GM18519 (cell line): ENCODE results near the gene AGAP1.

Source experiments
- ATAC-seq: cut with Tn5 transposase; IDR thresholded peaks from one replicate; pipeline ENCODE4 v1.9.1; 2021; ENCODE audit warnings: mild to moderate bottlenecking, moderate library complexity; ENCODE audit not compliant: unreplicated experiment, low FRiP score

Gene AGAP1

DNA sequence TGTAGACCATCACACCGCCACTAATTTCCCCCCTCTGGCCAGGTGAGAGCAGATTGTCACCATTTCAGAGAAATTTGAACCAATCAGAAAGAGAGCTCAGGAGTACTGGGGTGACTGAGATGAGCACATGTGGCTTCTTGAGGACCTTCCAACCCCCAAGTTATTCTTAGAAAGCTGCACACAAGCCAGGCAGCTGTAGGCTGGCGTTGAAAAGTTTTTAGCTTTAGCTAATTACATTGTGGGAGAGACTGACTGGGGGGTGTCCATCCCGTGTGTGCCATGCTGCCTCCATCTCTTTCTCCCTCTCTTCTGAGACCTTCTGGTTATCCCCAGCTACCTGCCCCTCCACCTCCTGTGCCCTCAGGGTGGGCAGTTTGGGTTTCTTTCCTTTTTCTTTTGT lies 154.0 kb downstream of the AGAP1 start:
- no peak for ATAC-seq

DNA sequence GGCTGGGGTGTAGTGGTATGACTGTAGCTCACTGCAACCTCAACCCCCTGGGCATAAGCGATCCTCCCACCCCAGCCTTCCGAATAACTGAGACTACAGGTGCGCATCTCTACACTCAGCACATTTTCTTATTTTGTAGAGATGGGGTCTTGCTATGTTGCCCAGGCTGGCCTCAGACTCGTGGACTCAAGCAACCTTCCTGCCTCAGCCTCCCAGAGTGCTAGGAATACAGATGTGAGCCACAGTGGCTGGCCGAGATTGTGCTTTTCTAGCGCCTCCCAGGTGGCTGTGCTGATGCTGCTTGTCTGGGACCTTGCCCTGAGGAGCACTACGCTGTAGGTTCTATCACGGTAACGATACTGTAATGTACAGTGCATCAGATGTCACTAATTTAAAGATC lies 155.6 kb downstream of the AGAP1 start:
- ATAC-seq, result no peak

DNA sequence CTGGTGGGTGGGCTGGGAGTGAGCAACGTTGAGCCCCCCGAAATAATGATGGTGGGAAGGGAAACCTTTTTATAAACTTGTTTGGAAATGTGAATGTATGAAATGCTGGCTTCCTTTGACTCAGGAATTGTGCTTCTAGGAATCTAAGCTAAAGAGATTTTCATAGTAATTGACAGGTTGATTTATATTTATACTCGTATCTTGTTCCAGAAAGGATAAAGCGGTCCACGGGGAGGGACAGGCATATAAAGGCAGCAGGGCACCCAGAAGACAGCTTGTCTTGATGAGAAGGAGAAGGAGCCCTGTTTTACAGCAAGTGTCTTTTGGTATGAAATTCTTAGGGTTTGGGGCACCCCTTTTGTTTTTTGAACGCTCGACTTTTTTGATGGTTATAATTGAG lies 157.8 kb downstream of the AGAP1 start:
- ATAC-seq, result no peak

DNA sequence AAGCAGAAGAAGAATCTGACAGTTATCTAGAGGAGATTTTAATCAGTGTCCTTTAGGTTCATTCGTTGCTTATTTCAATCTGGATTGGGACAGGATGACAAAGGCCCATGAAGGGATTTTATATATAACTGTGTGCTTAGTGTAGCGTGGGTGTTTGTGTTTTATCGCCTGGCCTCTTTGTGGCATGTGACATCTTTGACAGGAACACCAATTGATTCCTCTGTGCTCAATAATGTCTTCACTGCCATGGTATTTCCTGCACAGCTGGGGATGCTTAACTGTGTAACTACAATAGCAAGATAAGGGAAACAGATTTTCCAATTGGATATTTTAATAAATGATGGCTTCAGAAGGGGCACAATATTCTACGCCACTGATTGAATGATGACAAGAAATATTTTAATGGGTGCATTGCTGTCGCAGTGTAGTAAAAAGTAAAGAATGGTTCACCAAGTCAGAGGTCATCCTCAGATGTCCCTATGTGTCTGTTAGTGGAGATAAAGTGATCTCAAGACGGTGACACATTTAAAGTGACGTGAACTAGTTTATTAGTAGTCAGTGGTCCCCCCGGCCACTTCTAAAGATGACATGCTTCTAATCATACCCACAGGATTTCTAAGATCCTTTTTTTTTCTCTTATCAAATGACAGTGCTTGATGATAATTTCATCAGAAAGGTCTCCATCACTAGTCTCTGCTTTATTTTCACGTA lies 160.4 kb downstream of the AGAP1 start:
- no peak for ATAC-seq

DNA sequence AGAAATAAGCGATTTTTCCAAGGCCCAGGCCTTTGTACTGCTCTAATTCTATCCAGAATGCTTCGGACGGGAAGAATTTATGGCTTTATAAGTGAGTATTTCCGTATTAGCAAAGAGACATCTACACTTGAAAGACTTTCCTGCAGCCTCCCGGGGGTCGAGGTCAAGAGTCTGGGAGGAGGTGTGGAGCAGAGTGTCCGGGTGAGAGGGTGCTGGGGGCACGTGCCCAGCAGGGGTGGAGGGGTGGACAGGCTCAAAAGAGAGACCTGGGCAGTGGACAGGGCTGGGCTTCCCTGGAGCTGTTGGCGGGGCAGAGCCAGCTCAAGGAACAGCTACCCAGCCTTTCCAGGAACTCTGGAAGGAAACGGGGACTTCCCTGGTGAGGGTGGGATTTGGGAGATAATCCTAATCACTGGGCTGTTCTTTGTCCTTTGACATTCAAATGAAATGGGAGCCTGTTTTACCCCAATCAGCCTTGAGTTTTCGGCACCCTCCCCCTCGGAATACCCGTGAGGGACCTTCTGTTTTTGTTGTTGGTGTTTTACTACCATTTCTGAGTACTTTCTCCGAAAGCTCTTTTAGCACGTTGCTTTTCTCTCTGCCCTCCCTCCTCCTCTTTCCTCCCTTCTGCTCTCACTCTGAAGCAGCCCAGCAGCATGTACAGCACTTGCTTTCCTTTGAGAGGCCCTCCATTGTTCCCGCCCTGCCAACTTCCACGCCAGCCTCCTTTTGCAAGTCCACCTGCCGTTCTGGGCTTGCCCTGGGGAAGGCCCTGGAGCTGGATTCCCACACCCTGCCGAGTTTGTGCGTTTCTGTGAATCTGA lies 164.7 kb downstream of the AGAP1 start:
- ATAC-seq, result no peak

DNA sequence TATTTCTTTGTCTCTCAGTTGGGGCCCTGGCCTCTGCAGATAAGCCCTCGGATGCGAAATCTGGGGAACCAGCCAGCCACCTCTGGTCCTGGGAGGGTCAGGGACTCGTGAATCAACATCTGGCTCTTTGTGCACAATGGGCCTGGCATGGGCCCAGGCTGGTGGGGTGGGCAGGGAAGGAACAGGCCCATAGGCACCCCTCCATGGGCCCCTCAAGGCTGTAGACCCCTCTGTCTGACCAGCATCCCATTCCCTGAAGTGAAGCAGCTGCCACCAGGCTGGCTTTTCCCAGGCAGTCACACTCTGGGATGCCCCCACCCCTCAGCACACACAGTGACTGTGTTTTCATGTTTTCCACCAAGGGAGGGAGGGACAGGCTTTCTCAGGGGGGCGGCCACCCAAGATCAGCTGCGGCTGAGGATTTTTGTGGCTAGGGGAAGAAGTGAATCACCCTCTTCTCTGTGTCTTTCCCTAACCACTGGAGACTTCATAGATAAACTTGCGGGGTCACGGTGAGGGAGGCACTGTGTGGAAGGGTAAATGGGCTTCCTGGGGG lies 166.0 kb downstream of the AGAP1 start:
- no peak for ATAC-seq

DNA sequence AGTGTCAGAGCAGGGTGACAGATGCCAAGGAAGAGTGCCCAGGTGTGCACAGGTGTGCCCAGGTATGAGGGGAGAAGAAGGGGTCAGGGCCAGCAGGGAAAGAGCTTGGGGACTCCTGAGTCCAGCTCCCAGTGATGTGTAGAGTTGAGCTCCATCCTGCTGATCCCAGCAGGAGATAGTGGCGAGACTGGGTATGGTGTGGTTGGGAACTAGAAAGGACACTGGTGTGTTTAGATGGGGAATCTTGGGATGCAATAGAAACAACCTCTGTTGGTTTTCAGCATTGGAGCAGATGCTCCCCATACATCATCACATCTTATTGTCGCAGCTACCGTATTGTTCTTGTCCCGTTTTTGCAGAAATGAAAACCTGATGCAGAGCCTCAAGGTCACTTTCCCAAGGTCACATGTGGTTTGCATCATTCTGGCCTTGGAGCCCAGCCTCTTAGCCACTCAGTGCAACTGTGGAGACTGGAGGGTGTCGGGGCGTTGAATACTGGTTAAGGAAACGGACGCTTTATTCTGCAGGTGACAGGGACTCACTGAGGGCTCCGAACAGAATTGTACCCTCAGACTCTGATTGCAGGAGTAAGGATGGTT lies 166.7 kb downstream of the AGAP1 start:
- no peak for ATAC-seq

DNA sequence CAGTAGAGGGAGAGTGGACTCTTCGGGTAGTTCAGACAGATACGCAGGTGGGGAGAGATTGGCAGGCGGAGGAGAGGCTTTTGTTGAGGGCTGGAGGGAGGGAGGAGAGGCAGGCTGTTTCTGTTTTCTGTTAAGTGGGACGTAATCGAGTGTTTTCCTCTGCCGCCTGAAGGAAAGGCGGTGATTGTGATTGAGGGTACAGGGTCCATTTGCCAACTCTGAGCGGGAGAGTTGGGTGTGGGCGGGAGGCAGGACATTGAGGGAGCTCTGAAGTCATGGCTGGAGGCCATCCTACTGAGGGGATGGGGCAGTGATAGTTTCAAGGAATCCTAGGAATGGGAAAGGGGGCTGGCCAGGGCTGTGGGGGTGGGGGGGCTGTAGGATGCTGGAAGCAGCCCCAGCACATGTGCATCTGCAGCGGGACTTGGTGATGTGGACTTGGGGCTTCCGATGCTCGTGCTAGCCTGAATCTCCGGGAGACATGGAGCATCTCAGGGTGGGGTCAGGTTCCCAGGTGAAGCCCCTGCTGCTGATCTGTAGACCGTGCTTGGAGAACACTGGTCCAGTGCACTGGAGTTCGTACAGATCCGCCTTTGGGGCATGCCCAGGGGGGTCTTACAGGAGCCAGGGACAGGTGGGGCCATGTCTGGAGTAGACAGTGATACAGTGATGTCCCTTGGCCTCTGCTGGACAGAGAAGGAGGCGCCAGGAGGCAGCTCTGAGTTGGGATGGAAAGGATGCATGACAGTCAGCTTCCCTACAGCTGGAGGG lies 167.5 kb downstream of the AGAP1 start:
- ATAC-seq, result no peak

DNA sequence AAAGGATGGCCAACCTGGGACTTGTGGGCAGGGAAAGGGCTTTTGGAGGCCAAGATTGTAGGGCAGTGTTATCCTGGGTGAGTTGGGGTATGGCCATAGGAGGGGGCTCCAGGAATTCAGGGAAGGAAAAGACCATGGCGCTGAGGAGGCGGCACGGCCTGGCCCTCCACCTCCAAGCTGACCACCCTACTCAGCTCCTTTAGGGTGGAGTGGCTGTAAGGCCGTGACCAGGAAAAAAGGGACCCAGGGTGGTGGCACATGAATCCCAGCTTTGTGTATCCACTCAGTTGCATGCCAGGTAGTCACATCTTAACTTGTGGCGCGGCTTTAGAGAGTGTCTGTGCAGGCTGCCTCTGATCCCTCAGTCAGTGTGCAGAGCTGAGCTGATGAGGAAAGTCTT lies 168.1 kb downstream of the AGAP1 start:
- ATAC-seq, result no peak

DNA sequence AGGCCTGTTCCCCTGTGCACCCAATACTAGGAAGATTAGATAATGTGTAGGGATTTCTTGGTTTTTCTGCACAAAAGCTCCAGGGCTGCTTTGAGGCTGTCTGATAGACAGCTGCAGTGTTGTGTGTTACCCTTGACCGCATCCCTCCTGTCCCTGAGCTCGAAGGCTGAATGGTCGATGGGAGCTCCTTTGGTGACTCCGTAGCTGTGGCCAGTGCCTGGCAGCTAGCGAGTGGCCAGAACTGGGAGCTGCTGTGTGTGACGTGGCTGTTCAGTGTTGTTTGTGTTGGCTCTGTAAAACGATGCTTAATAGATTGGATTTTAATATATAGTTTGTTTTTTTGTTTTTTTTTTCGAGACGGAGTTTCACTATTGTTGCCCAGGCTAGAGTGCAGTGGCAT lies 170.0 kb downstream of the AGAP1 start:
- no peak for ATAC-seq

DNA sequence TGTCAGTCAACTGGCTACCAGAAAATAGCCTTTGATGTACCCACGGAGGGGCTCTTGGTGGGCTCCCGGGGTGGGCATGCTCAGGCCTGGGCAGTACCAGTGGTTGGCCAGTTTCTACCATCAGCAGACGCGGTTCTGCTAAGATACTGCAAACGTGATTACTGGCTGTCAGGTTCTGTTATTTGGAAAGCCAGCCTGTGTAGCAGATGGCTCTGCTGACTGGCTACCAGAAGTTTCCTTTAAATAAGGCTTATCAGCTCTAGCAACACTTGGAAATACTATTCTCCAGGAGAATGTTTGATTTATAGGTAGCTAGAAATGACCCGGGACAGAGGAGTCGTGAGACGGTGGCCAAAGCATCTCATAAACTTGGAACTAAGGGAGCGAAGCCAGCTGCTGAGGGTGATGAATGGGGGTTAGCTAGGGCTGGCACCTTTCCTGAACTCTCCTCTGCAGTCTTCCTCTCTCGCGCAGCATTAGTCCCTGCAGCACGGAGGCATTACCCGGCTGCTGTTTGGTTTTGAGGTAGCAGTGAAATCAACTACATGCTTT lies 171.9 kb downstream of the AGAP1 start:
- ATAC-seq, result no peak

DNA sequence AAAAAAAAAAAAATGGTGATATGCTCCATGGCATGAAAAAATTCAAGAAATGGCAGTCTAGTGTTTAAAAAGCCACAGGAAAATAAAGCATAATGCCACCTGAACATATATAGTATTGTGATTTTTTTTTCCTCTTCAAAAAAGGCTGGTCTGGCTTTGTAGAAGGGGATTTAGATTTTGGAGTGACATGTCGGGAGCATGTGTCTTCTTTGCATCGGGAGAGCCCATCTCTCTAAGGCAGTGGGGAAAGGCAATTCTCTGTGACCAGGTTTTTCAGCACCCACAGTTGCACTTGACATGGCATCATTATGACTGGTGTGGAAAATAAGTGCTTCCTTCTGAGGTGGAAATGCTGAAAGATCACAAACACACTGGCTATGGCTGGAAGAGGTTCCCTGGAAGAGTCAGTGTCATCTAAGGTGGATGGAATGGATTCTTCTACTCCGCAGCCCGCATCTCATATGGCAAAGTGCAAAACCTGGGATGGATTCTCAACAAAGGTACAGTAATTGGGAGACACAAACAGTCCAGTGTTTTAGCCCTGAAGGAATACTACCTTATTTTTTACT lies 172.5 kb downstream of the AGAP1 start:
- no peak for ATAC-seq

DNA sequence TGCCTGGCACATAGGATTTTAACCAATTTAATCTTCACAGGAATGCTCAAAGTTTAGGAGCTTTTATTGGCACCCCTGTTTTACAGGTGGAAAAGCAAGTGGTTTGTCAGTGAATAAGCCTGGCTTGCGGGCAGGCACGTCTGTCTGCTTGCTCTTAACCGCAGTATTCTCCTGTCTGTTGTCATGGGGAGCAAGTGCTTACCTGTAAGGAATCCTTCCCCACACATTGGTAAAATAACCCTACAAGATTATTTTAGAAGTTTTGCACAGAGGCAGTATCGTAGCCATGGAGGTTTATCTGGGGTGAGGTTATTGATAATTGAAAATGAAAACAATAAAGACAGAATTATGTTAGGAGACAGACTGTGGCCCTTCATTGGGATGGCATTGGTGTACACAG lies 174.9 kb downstream of the AGAP1 start:
- no peak for ATAC-seq

DNA sequence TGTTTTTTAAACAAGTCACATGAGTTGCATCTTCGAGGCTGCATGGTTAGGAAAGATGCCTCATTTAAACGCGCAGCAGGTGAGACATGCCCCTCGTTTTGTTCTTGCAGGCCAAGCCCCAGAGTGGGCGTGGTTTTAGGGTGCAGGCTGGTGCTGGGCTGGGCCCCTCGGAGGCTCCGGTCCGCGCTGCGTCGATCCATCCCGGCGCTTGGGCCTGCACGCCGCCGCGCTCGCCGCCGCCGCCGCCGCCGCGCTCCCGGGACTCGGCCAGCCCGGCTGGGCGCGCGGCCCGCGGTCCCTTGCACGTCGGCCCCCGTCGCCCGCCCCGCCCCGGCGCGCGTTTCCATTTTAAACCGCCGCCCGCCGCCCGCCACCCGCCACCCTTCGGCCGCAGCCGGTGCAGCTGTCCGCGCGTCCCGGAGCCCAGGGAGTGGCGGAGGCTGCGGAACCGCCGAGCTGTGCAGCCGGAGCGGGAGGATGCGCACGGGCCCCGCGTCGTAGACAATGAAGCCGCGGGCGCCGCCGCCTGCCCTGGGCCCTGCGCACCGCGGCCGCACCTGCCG lies 175.5 kb downstream of the AGAP1 start:
- ATAC-seq, result no peak

DNA sequence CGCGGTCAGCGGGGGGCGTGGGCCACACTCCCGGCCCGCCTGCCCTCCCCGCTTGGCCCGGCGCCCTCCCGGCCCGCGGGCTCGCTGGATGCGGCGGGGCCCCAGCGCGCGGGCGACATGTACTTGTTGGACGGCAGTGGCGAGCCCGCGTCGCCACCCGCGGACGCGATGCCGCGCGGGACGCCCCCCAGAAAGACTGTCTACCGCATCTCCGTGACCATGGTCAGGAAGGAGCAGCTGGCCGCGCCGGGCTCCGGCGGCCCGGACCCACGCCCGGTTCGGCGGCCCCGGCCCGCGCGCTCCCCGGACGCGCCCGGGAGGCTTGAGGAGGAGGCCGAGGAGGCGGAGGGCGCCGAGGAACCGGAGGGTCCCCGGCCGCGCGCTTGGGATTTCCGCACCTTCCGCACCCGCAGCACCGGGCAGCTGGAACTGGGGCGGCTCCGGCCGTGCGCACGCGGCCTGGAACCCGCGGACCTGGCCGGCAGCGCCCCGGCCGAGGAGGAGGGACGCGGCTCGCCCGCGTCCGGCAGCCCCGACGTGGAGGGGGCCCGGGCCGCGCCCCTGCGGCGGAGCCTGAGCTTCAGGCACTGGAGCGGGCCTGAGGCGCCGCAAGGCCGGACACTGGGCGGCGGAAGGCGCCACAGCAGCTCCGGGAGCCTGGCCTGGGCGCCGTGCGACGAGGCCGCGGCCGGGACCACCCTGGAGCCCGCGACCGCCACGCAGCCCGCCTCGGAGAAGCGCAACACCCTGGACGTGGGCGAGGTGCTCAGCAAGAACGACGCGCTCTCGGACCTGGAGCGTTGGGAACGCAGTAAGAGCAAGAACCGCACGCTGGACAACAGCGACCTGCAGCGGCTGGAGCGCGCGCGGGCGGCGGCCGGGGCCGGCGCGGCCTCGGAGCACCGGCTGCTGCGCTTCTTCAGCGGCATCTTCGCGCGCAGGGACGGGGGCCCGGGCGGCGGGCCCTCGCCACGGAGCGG lies 176.4 kb downstream of the AGAP1 start:
- ATAC-seq, result no peak

DNA sequence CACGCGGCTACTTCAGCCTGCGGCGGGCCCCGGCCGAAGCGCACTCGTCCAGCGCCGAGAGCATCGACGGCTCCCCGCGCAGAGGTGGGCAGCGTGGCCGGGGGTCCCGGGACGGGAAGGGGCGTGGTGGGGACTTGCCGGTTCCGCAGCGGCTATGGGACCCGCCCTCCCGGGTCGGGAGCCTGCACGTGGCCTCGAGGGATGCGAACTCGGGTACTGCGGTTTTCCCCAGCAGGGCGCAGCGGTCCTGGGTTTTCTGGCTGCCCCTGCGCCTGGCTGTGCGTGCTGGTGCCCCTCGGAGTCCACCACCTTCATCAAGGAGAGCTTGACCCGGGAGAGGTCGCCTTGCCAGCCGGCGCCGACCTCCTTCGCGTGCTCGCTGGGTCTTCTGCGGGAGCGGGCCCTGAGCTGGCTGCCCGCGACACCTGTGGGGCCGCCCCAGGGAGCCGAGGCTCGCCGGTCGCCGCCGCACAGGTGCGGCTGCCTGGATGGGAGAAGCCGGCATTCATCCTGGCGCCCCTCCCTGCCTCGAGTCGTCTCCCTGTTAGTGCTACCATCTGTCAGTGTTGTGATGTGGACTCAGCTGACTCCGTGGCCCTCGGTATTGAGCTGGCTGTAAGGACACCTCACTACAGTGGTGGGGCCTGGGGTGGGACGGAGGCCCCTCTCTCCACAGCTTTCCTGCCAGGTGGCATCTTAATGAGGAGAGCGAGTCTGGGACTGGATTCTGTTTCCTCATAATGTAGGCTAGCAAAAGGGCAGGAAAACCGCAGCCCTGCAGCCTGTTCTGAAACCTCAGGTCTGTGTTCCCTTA lies 177.3 kb downstream of the AGAP1 start:
- no peak for ATAC-seq

DNA sequence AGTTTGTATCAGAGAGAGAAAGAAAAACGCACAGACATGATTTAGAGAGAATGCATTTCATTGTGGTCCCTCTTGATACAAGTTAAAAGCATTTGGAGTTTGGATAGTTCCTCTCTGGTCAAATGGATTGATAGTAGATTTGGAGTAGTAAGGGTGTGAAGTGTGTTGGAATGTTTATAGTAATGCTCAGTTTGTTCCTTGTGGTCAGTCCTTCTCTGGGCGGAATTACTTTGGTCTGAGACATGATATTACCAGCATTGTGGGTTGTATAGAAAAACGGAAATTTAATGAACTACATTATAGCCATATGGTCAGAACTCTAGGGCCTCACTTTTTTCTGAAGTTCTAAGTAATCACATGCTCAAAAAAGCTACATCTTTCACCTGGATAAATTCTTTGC lies 178.9 kb downstream of the AGAP1 start:
- no peak for ATAC-seq

DNA sequence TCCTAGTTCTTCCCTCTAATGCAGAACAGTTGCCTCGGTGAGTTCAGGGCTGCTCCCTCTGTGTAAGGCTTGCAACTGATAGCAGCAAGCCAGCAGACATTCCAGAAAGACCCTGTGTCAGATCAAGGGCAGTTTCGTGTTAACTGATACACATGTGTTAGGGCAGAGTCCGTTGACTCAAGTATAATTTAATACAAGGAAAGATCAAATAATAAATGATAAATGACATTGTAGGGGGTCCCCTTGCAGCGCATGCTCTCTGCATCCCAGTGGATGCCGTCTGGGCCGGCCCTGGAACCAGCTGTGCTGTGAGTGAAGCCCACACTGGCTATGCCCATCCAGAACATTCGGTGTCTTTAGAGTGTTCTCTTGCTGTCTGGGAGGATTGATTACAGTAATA lies 180.3 kb downstream of the AGAP1 start:
- no peak for ATAC-seq
